Liver (tissue), 9 donors: Measurements from ENCODE around the gene GPD2. TPM values are rescaled to one million over a fixed set of nuclear protein-coding genes. Genes with fewer than 3 reads are reported as not detected.
A peak's percentile ranks its signal among the peaks of the same experiment; 100 is the strongest.

Experiments
- DNase-seq: peaks from one replicate; pipeline ENCODE4 v3.0.0-alpha.2; 2017; ENCODE audit warnings: low spot score
- H3K27ac ChIP-seq, 2 donors: one replicate each; pipeline ENCODE4 v1.7.0; 2013; ENCODE audit warnings: inconsistent platforms in 2 of 2, low read length in 2 of 2, control low read depth in 1 of 2, low read depth in 1 of 2, mild to moderate bottlenecking in 1 of 2
- H3K27me3 ChIP-seq, 4 donors: one replicate each; pipeline versions ENCODE4 v1.6.1 to v1.7.0; 2013; ENCODE audit warnings: low read length in 3 of 4, inconsistent platforms in 1 of 4, mild to moderate bottlenecking in 1 of 4, moderate library complexity in 1 of 4; ENCODE audit not compliant: control insufficient read depth in 4 of 4, insufficient read depth in 4 of 4
- H3K36me3 ChIP-seq, 4 donors: one replicate each; pipeline versions ENCODE4 v1.6.1 to v1.7.0; 2013; ENCODE audit warnings: low read length in 3 of 4, mild to moderate bottlenecking in 3 of 4, low read depth in 1 of 4, moderate library complexity in 1 of 4; ENCODE audit not compliant: control insufficient read depth in 4 of 4, insufficient read depth in 3 of 4
- H3K4me1 ChIP-seq, 4 donors: one replicate each; pipeline versions ENCODE4 v1.6.1 to v1.7.0; 2013; ENCODE audit warnings: low read length in 3 of 4, mild to moderate bottlenecking in 3 of 4, moderate library complexity in 1 of 4; ENCODE audit not compliant: control insufficient read depth in 4 of 4, insufficient read depth in 4 of 4
- H3K4me3 ChIP-seq, 3 donors: one replicate each; pipeline versions ENCODE4 v1.6.1 to v1.7.0; 2013; ENCODE audit warnings: low read length in 3 of 3, control low read depth in 1 of 3, low read depth in 1 of 3, mild to moderate bottlenecking in 1 of 3
- H3K9ac ChIP-seq, 2 donors: one replicate each; pipeline ENCODE4 v1.7.0; 2013; ENCODE audit warnings: low read length in 2 of 2, mild to moderate bottlenecking in 2 of 2, moderate library complexity in 2 of 2, control low read depth in 1 of 2, low read depth in 1 of 2
- H3K9me3 ChIP-seq, 4 donors: one replicate each; pipeline versions ENCODE4 v1.6.1 to v1.7.0; 2013; ENCODE audit warnings: low read length in 3 of 4; ENCODE audit not compliant: control insufficient read depth in 4 of 4
- EGR1 ChIP-seq, 2 donors: IDR thresholded peaks; 2 replicates each; pipeline ENCODE4 v1.6.1; 2016 to 2018; ENCODE audit warnings: antibody characterized with exemption in 2 of 2, low read depth in 2 of 2
- FOXA1 ChIP-seq: IDR thresholded peaks from 2 replicates; pipeline ENCODE4 v1.6.1; 2016; ENCODE audit warnings: antibody characterized with exemption
- FOXA2 ChIP-seq: IDR thresholded peaks from 2 replicates; pipeline ENCODE4 v1.6.1; 2016; ENCODE audit warnings: antibody characterized with exemption
- HNF4A ChIP-seq, 2 donors: conservative IDR thresholded peaks; 2 replicates each; pipeline ENCODE4 v1.6.1; 2016; ENCODE audit warnings: antibody characterized with exemption in 2 of 2, mild to moderate bottlenecking in 2 of 2
- HNF4G ChIP-seq: IDR thresholded peaks from 2 replicates; pipeline ENCODE4 v1.6.1; 2016; ENCODE audit warnings: antibody characterized with exemption
- JUND ChIP-seq, 2 donors: IDR thresholded peaks; 2 replicates each; pipeline ENCODE4 v1.6.1; 2016; ENCODE audit warnings: antibody characterized with exemption in 2 of 2
- NR2F2 ChIP-seq: IDR thresholded peaks from 2 replicates; pipeline ENCODE4 v1.6.1; 2016; ENCODE audit warnings: antibody characterized with exemption
- RAD21 ChIP-seq, 2 donors: IDR thresholded peaks; 2 replicates each; pipeline ENCODE4 v1.6.1; 2016; ENCODE audit warnings: antibody characterized with exemption in 2 of 2, mild to moderate bottlenecking in 2 of 2
- RXRA ChIP-seq, 2 donors: IDR thresholded peaks; 2 replicates each; pipeline ENCODE4 v1.6.1; 2017 to 2018; ENCODE audit warnings: antibody characterized with exemption in 2 of 2, mild to moderate bottlenecking in 1 of 2
- SP1 ChIP-seq: IDR thresholded peaks from 2 replicates; pipeline ENCODE4 v1.6.1; 2018; ENCODE audit warnings: antibody characterized with exemption, mild to moderate bottlenecking
- YY1 ChIP-seq: IDR thresholded peaks from 2 replicates; pipeline ENCODE4 v1.6.1; 2016; ENCODE audit warnings: antibody characterized with exemption, mild to moderate bottlenecking
- WGBS: extraction: QIAGEN DNeasy Blood & Tissue Kit; methylation state at CpG from one replicate; pipeline ENCODE4 v1.1.7; 2013; 5-methylcytosine and 5-hydroxymethylcytosine counted together
- polyA plus RNA-seq, 2 donors: library from polyadenylated mRNA; stranded (reverse) in 1 of 2; unstranded in 1 of 2; fragments of 200-250 nt in 1 of 2; fragments of >200 nt in 1 of 2; fragmentation: Nextera tagmentation in 1 of 2; extraction: Ambion mirVana in 1 of 2; gene quantifications; one replicate each; pipeline versions ENCODE4 v1.2.1 to v1.2.3, GENCODE V29; 2013 to 2015
- total RNA-seq, 2 donors: library from RNA; depleted of rRNA; stranded (reverse); fragments of >200 nt; gene quantifications; one replicate each; pipeline ENCODE4 v1.2.3, GENCODE V29; 2014
- TF ChIP-seq, protein P1 (sequence below): IDR thresholded peaks from 2 replicates; pipeline ENCODE4 v1.6.1; 2016; ENCODE audit warnings: antibody characterized with exemption
- TF ChIP-seq, protein P2 (sequence below): IDR thresholded peaks from 2 replicates; pipeline ENCODE4 v1.6.1; 2016; ENCODE audit warnings: antibody characterized with exemption
- TF ChIP-seq, protein P3 (sequence below): fragments of 150-350 bp; IDR thresholded peaks from 2 replicates; pipeline ENCODE4 v1.5.1; 2017; ENCODE audit warnings: improper control_type of control experiment, low read depth, low read length; ENCODE audit not compliant: missing input control
- TF ChIP-seq, protein P4 (sequence below): IDR thresholded peaks from 2 replicates; pipeline ENCODE4 v1.6.1; 2016; ENCODE audit warnings: antibody characterized with exemption
- donor health status: healthy.
- donor health status: healthy.
- donor health status: healthy.
- donor health status: healthy.
- donor health status: healthy.

The GPD2 gene
- total and polyA plus RNA-seq, 4 donors, result 1.4 to 14.3 (median 6.1) TPM

DNA sequence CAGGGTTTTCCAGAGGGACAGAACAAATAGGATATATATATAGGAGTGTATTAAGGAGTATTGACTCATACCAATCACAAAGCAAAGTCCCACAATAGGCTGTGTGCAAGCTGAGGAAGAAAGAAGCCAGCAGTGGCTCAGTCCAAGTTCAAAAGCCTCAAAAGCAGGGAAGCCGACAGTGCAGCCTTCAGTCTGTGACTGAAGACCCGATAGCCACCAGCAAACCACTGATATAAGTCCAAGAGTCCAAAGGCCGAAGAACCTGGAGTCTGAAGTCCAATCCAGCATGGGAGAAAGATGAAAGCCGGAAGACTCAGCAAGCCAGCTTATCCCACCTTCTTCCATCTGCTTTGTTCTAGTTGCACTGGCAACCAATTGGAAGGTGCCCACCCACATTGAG is 39.0 kb upstream of the GPD2 start:
- H3K4me3 ChIP-seq, result no peak overlapping the region
- 94% methylated on average over 4 of the region's 4 CpGs for WGBS
- no peaks in the 10 kb centered on the region for H3K36me3 ChIP-seq
- H3K27me3 ChIP-seq, result no peaks in the 10 kb centered on the region
- no peaks in the 10 kb centered on the region for H3K9me3 ChIP-seq
- peaks cover 9 to 28% (median 15%) of the 10 kb centered on the region in 4 donors for H3K4me1 ChIP-seq
- no peak overlapping the region for H3K27ac ChIP-seq
- H3K9ac ChIP-seq, result no peak overlapping the region
- DNase-seq, result no peak
- peak in 1 of 2 donors; percentile 17 for TF ChIP-seq HNF4A (conservative IDR thresholded peaks at IDR 0.05)
- TF ChIP-seq SP1, result no peak
- TF ChIP-seq HNF4G, result no peak

DNA sequence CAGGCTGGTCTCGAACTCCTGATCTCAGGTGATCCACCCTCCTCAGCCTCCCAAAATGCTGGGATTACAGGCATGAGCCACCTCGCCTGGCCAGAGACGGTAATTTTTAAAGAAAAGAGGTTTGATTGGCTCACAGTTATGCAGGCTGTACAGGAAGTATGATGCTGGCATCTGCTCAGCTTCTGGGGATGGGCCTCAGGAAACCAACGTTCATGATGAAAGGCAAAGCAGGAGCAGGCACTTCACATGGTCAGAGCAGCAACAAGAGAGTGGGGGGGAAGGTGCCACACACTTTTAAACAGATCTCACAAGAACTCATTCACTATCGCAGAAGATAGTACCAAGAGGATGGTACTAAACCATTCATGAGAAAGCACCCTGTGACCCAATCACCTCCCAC is 38.0 kb upstream of the GPD2 start:
- Histone ChIP-seq H3K4me1 (peaks cover 9 to 28% (median 15%) of the 10 kb centered on the region in 4 donors), H3K9me3 (no peaks in the 10 kb centered on the region), H3K36me3 (no peaks in the 10 kb centered on the region), H3K27me3 (no peaks in the 10 kb centered on the region), H3K9ac (no peak overlapping the region), H3K27ac (no peak overlapping the region), H3K4me3 (no peak overlapping the region)
- DNase-seq, result no peak
- 81% methylated on average over 5 of the region's 5 CpGs for WGBS
- TF ChIP-seq FOXA1 (no peak), NR2F2 (no peak), EGR1 (IDR thresholded peaks at IDR 0.05; ENCODE audit: low read depth in 2 of 2) (no peak), JUND (IDR thresholded peaks at IDR 0.05) (no peak), SP1 (no peak), HNF4A (conservative IDR thresholded peaks at IDR 0.05) (no peak), FOXA2 (no peak), YY1 (no peak), HNF4G (no peak), RAD21 (IDR thresholded peaks at IDR 0.05) (no peak), RXRA (IDR thresholded peaks at IDR 0.05) (no peak)
- TF ChIP-seq, protein P1, sequence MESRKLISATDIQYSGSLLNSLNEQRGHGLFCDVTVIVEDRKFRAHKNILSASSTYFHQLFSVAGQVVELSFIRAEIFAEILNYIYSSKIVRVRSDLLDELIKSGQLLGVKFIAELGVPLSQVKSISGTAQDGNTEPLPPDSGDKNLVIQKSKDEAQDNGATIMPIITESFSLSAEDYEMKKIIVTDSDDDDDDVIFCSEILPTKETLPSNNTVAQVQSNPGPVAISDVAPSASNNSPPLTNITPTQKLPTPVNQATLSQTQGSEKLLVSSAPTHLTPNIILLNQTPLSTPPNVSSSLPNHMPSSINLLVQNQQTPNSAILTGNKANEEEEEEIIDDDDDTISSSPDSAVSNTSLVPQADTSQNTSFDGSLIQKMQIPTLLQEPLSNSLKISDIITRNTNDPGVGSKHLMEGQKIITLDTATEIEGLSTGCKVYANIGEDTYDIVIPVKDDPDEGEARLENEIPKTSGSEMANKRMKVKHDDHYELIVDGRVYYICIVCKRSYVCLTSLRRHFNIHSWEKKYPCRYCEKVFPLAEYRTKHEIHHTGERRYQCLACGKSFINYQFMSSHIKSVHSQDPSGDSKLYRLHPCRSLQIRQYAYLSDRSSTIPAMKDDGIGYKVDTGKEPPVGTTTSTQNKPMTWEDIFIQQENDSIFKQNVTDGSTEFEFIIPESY, result no peak
- TF ChIP-seq, protein P2, sequence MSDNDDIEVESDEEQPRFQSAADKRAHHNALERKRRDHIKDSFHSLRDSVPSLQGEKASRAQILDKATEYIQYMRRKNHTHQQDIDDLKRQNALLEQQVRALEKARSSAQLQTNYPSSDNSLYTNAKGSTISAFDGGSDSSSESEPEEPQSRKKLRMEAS, result no peak
- TF ChIP-seq, protein P3, sequence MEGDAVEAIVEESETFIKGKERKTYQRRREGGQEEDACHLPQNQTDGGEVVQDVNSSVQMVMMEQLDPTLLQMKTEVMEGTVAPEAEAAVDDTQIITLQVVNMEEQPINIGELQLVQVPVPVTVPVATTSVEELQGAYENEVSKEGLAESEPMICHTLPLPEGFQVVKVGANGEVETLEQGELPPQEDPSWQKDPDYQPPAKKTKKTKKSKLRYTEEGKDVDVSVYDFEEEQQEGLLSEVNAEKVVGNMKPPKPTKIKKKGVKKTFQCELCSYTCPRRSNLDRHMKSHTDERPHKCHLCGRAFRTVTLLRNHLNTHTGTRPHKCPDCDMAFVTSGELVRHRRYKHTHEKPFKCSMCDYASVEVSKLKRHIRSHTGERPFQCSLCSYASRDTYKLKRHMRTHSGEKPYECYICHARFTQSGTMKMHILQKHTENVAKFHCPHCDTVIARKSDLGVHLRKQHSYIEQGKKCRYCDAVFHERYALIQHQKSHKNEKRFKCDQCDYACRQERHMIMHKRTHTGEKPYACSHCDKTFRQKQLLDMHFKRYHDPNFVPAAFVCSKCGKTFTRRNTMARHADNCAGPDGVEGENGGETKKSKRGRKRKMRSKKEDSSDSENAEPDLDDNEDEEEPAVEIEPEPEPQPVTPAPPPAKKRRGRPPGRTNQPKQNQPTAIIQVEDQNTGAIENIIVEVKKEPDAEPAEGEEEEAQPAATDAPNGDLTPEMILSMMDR, result no peak
- TF ChIP-seq, protein P4, sequence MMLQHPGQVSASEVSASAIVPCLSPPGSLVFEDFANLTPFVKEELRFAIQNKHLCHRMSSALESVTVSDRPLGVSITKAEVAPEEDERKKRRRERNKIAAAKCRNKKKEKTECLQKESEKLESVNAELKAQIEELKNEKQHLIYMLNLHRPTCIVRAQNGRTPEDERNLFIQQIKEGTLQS, result no peak
